Measurements from ENCODE around the gene SULT6B1.

SULT6B1 gene

GRCh38 chr2:37153224-37153623 is 35.2 kb downstream of the SULT6B1 start:
- no peak overlapping the region for H3K4me3 Mint-ChIP-seq
- H3K27me3 Mint-ChIP-seq = no peaks in the 10 kb centered on the region
- H3K36me3 Mint-ChIP-seq (ENCODE audit: low read depth) = peaks cover 49% of the 10 kb centered on the region
- H3K27ac Mint-ChIP-seq = no peak overlapping the region
- intact Hi-C loops (cut with micrococcal nuclease) = no loop called here
- H3K4me1 Mint-ChIP-seq (ENCODE audit: low read depth) = peaks cover 49% of the 10 kb centered on the region
- no peaks in the 10 kb centered on the region for H3K9me3 Mint-ChIP-seq

GRCh38 chr2:37149626-37150322 is 38.7 kb downstream of the SULT6B1 start:
- intact Hi-C loops (cut with micrococcal nuclease) = no loop called here
- Mint-ChIP-seq H3K36me3 (ENCODE audit: low read depth) (peaks cover 72% of the 10 kb centered on the region), H3K27me3 (no peaks in the 10 kb centered on the region), H3K4me3 (no peak overlapping the region), H3K27ac (no peak overlapping the region), H3K4me1 (ENCODE audit: low read depth) (peaks cover 38% of the 10 kb centered on the region), H3K9me3 (no peaks in the 10 kb centered on the region)

GRCh38 chr2:37148325-37148724 is 40.1 kb downstream of the SULT6B1 start:
- Mint-ChIP-seq H3K27me3 (no peaks in the 10 kb centered on the region), H3K27ac (no peak overlapping the region), H3K9me3 (no peaks in the 10 kb centered on the region), H3K36me3 (ENCODE audit: low read depth) (peaks cover 72% of the 10 kb centered on the region), H3K4me3 (no peak overlapping the region), H3K4me1 (ENCODE audit: low read depth) (peaks cover 23% of the 10 kb centered on the region)
- intact Hi-C loops (cut with micrococcal nuclease) = no loop called here

- Mint-ChIP-seq H3K36me3 (ENCODE audit: low read depth) (peaks cover 69% of the 10 kb centered on the region), H3K9me3 (no peaks in the 10 kb centered on the region)
These were observed 42.4 kb downstream of the SULT6B1 start for GRCh38 chr2:37146062-37146461.

GRCh38 chr2:37143974-37144373 is 44.5 kb downstream of the SULT6B1 start:
- no peak overlapping the region for H3K4me3 Mint-ChIP-seq
- no peaks in the 10 kb centered on the region for H3K27me3 Mint-ChIP-seq
- H3K9me3 Mint-ChIP-seq = no peaks in the 10 kb centered on the region
- H3K4me1 Mint-ChIP-seq (ENCODE audit: low read depth) = peaks cover 12% of the 10 kb centered on the region
- intact Hi-C loops (cut with micrococcal nuclease) = no loop called here
- H3K27ac Mint-ChIP-seq = no peak overlapping the region
- peaks cover 88% of the 10 kb centered on the region for H3K36me3 Mint-ChIP-seq (ENCODE audit: low read depth)

More at GRCh38 chr2:37146062-37146461, 42.4 kb downstream of the SULT6B1 start:
- intact Hi-C loops (cut with micrococcal nuclease) = no loop called here
- Mint-ChIP-seq H3K4me1 (ENCODE audit: low read depth) (peaks cover 12% of the 10 kb centered on the region), H3K27ac (no peak overlapping the region), H3K4me3 (no peak overlapping the region), H3K27me3 (no peaks in the 10 kb centered on the region)

- Mint-ChIP-seq H3K27me3 (no peaks in the 10 kb centered on the region), H3K9me3 (no peaks in the 10 kb centered on the region), H3K4me1 (ENCODE audit: low read depth) (peaks cover 12% of the 10 kb centered on the region), H3K27ac (no peak overlapping the region), H3K36me3 (ENCODE audit: low read depth) (peaks cover 79% of the 10 kb centered on the region), H3K4me3 (no peak overlapping the region)
- intact Hi-C loops (cut with micrococcal nuclease) = no loop called here
These were observed 45.9 kb downstream of the SULT6B1 start for GRCh38 chr2:37142546-37142945.

- no peak overlapping the region for H3K4me3 Mint-ChIP-seq
- no peaks in the 10 kb centered on the region for H3K4me1 Mint-ChIP-seq (ENCODE audit: low read depth)
- no peaks in the 10 kb centered on the region for H3K9me3 Mint-ChIP-seq
- intact Hi-C loops (cut with micrococcal nuclease) = no loop called here
- H3K27me3 Mint-ChIP-seq = no peaks in the 10 kb centered on the region
- no peaks in the 10 kb centered on the region for H3K36me3 Mint-ChIP-seq (ENCODE audit: low read depth)
- no peak overlapping the region for H3K27ac Mint-ChIP-seq
These were observed 55.6 kb downstream of the SULT6B1 start for GRCh38 chr2:37132914-37133313.

GRCh38 chr2:37125416-37125815 is 63.1 kb downstream of the SULT6B1 start:
- Mint-ChIP-seq H3K4me3 (no peak overlapping the region), H3K9me3 (no peaks in the 10 kb centered on the region), H3K4me1 (ENCODE audit: low read depth) (no peaks in the 10 kb centered on the region), H3K36me3 (ENCODE audit: low read depth) (peaks cover 71% of the 10 kb centered on the region), H3K27ac (no peak overlapping the region), H3K27me3 (no peaks in the 10 kb centered on the region)
- intact Hi-C loops (cut with micrococcal nuclease) = no loop called here

- peaks cover 81% of the 10 kb centered on the region for H3K36me3 Mint-ChIP-seq (ENCODE audit: low read depth)
- H3K4me1 Mint-ChIP-seq (ENCODE audit: low read depth) = peaks cover 8% of the 10 kb centered on the region
- no peak overlapping the region for H3K4me3 Mint-ChIP-seq
- intact Hi-C loops (cut with micrococcal nuclease) = no loop called here
- no peaks in the 10 kb centered on the region for H3K27me3 Mint-ChIP-seq
- no peak overlapping the region for H3K27ac Mint-ChIP-seq
- H3K9me3 Mint-ChIP-seq = no peaks in the 10 kb centered on the region
These were observed 69.3 kb downstream of the SULT6B1 start for GRCh38 chr2:37119157-37119556.
